Astrocyte (in vitro differentiated cells and primary cell): ENCODE data around the gene MICALL1. TPM values are rescaled to one million over a fixed set of nuclear protein-coding genes. Genes with fewer than 3 reads are reported as not detected.

ENCODE experiments used
- DNase-seq: peaks from one replicate; pipeline ENCODE4 v3.0.0-alpha.2; 2010; ENCODE audit warnings: low read depth
- FAIRE-seq: peaks from 2 replicates; lab custom pipeline; 2011; peaks lifted over from hg19 to GRCh38; lab: Jason Lieb, UNC
- H2AFZ ChIP-seq: 2 replicates; pipeline ENCODE4 v1.6.0; 2012; ENCODE audit warnings: low read depth, low read length, inconsistent platforms
- H3K27ac ChIP-seq: 2 replicates; pipeline ENCODE4 v1.5.1; 2011; ENCODE audit warnings: low read depth, low read length, inconsistent platforms
- H3K27me3 ChIP-seq: 2 replicates; pipeline ENCODE4 v1.6.0; 2011; ENCODE audit warnings: low read length, inconsistent platforms; ENCODE audit not compliant: insufficient read depth
- H3K36me3 ChIP-seq: 2 replicates; pipeline ENCODE4 v1.5.1; 2011; ENCODE audit warnings: low read length, inconsistent platforms; ENCODE audit not compliant: insufficient read depth
- H3K4me1 ChIP-seq: 2 replicates; pipeline ENCODE4 v1.5.1; 2011; ENCODE audit warnings: low read length, inconsistent platforms; ENCODE audit not compliant: insufficient read depth
- H3K4me2 ChIP-seq: 2 replicates; pipeline ENCODE4 v1.6.0; 2012; ENCODE audit warnings: low read length, inconsistent platforms
- H3K4me3 ChIP-seq: 2 replicates; pipeline ENCODE4 v1.5.1; 2011; ENCODE audit warnings: low read depth, mild to moderate bottlenecking, low read length, inconsistent platforms; ENCODE audit not compliant: insufficient read depth
- H3K79me2 ChIP-seq: 2 replicates; pipeline ENCODE4 v1.6.0; 2012; ENCODE audit warnings: mild to moderate bottlenecking, low read length, inconsistent platforms; ENCODE audit not compliant: insufficient read depth
- H3K9ac ChIP-seq: 2 replicates; pipeline ENCODE4 v1.6.0; 2012; ENCODE audit warnings: mild to moderate bottlenecking, low read length, inconsistent platforms
- H3K9me3 ChIP-seq: 2 replicates; pipeline ENCODE4 v1.5.1; 2012; ENCODE audit warnings: low read depth, mild to moderate bottlenecking, low read length, inconsistent platforms; ENCODE audit not compliant: insufficient read depth
- H4K20me1 ChIP-seq: 2 replicates; pipeline ENCODE4 v1.6.0; 2012; ENCODE audit warnings: low read length, inconsistent platforms; ENCODE audit not compliant: insufficient read depth
- H3K27ac Mint-ChIP-seq: one replicate; pipeline ENCODE4 v1.8.0; 2021; ENCODE audit warnings: mild to moderate bottlenecking, mixed read lengths; ENCODE audit not compliant: unreplicated experiment
- H3K27me3 Mint-ChIP-seq: one replicate; pipeline ENCODE4 v1.8.0; 2021; ENCODE audit warnings: low read depth, mixed read lengths; ENCODE audit not compliant: unreplicated experiment
- H3K36me3 Mint-ChIP-seq: one replicate; pipeline ENCODE4 v1.8.0; 2021; ENCODE audit warnings: low read depth, mixed read lengths; ENCODE audit not compliant: unreplicated experiment
- H3K4me1 Mint-ChIP-seq: one replicate; pipeline ENCODE4 v1.8.0; 2021; ENCODE audit warnings: low read depth, mixed read lengths; ENCODE audit not compliant: unreplicated experiment
- H3K4me3 Mint-ChIP-seq: one replicate; pipeline ENCODE4 v1.8.0; 2021; ENCODE audit warnings: mild to moderate bottlenecking, moderate library complexity, mixed read lengths; ENCODE audit not compliant: unreplicated experiment
- H3K9me3 Mint-ChIP-seq: one replicate; pipeline ENCODE4 v1.8.0; 2021; ENCODE audit warnings: mild to moderate bottlenecking, mixed read lengths; ENCODE audit not compliant: unreplicated experiment
- CTCF ChIP-seq: IDR thresholded peaks from 2 replicates; pipeline ENCODE4 v1.5.1; 2011; ENCODE audit warnings: low read depth, mild to moderate bottlenecking, inconsistent platforms, low read length, moderate library complexity; ENCODE audit not compliant: insufficient read depth
- EZH2 ChIP-seq: IDR thresholded peaks from 2 replicates; pipeline ENCODE4 v1.6.1; 2012; ENCODE audit warnings: mild to moderate bottlenecking, low read length, inconsistent platforms; ENCODE audit not compliant: insufficient read depth
- total RNA-seq: library from RNA; stranded (reverse); gene quantifications from 2 replicates; pipeline ENCODE4 v1.2.1, GENCODE V29; 2021

The MICALL1 gene
- total RNA-seq, 1 donor from 2014 or later = 131 TPM

- Histone ChIP-seq H3K9me3 (no peaks in the 10 kb centered on the region), H3K4me2 (no peak within 1 kb of the TSS), H3K9ac (no peak within 1 kb of the TSS), H2AFZ (no peak within 1 kb of the TSS), H3K4me1 (no peaks in the 10 kb centered on the region), H3K4me3 (no peak within 1 kb of the TSS), H4K20me1 (peaks cover 3% of the 10 kb centered on the region), H3K27me3 (no peaks in the 10 kb centered on the region), H3K27ac (no peak within 1 kb of the TSS), H3K79me2 (no peaks in the 10 kb centered on the region), H3K36me3 (no peaks in the 10 kb centered on the region)
- peak; percentile 27 for TF ChIP-seq EZH2
- TF ChIP-seq CTCF = no peak
- H3K4me1 Mint-ChIP-seq = no peaks in the 10 kb centered on the region
- DNase-seq = no peak
- H3K36me3 Mint-ChIP-seq = peaks cover 14% of the 10 kb centered on the region
- H3K27ac Mint-ChIP-seq = no peak within 1 kb of the TSS
- FAIRE-seq = no peak
- no peak within 1 kb of the TSS for H3K4me3 Mint-ChIP-seq
- no peaks in the 10 kb centered on the region for H3K9me3 Mint-ChIP-seq
- H3K27me3 Mint-ChIP-seq = peaks cover 17% of the 10 kb centered on the region
Measured at GRCh38 chr22:37983860-37984791, 78.0 kb downstream of the MICALL1 start, which contains the start of gene SOX10. Gene SOX10, minus strand, starts transcription at chr22:37984555. Its CDS starts 771 bp downstream, at chr22:37983784.

- H3K4me2 ChIP-seq = no peak overlapping the region
- H3K27ac ChIP-seq = no peak overlapping the region
- H3K27ac Mint-ChIP-seq = no peak overlapping the region
- H3K4me3 ChIP-seq = no peak overlapping the region
- no peaks in the 10 kb centered on the region for H3K79me2 ChIP-seq
- no peak overlapping the region for H3K4me3 Mint-ChIP-seq
- DNase-seq (no peak), FAIRE-seq (no peak)
- H3K36me3 Mint-ChIP-seq = peaks cover 14% of the 10 kb centered on the region
- H3K9me3 Mint-ChIP-seq = no peaks in the 10 kb centered on the region
- no peaks in the 10 kb centered on the region for H3K4me1 ChIP-seq
- peaks cover 17% of the 10 kb centered on the region for H3K27me3 Mint-ChIP-seq
- no peaks in the 10 kb centered on the region for H3K4me1 Mint-ChIP-seq
- no peak overlapping the region for H3K9ac ChIP-seq
- H4K20me1 ChIP-seq = peaks cover 3% of the 10 kb centered on the region
- no peaks in the 10 kb centered on the region for H3K36me3 ChIP-seq
- H3K27me3 ChIP-seq = no peaks in the 10 kb centered on the region
- no peaks in the 10 kb centered on the region for H3K9me3 ChIP-seq
- H2AFZ ChIP-seq = no peak overlapping the region
- no peak for TF ChIP-seq EZH2
- TF ChIP-seq CTCF = no peak
Measured at GRCh38 chr22:37985050-37985585, 79.0 kb downstream of the MICALL1 start.
